Stimulated activated CD4-positive, alpha-beta T cell treated with anti-CD3 and anti-CD28 coated beads, TNF-alpha, amount 100 ng/mL, for 1 hour (primary cell): ENCODE measurements around the gene TYK2.
A peak's percentile ranks its signal among the peaks of the same experiment; 100 is the strongest.
"Not testable (repeated sequence)": the region's sequence is repeated elsewhere in the genome, so short reads cannot be mapped to it uniquely, and the experiment has no call there.

ENCODE experiments used
- DNase-seq, 3 donors: peaks; one replicate each; pipeline ENCODE4 v3.0.0-alpha.2; 2020; ENCODE audit warnings: low read depth in 3 of 3, low spot score in 1 of 3

The TYK2 gene

GRCh38 chr19:10408511-10409283, 28.3 kb upstream of the TYK2 start:
- no peak for DNase-seq

DNA sequence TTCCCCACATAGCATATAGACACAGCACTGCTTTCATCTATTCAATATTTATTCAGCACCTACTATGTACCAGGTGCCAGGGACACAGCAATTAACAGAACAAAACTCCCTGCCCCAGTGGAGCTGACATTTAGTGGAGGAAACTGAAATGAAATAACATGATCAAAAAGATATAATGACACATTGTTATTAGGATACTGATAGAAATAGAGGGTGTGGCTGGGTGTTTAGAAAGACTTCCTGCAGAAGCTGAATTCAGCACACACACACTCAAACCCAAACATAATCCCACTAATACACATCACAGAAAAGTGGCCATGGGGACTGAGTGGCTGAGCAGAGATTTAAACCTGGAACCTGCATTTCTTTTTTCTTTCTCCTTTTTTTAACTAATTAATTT, 26.7 kb upstream of the TYK2 start:
- DNase-seq: no peak

GRCh38 chr19:10406191-10406590, 25.8 kb upstream of the TYK2 start:
- DNase-seq: no peak

GRCh38 chr19:10404888-10405820, 24.8 kb upstream of the TYK2 start:
- DNase-seq: no peak

DNA sequence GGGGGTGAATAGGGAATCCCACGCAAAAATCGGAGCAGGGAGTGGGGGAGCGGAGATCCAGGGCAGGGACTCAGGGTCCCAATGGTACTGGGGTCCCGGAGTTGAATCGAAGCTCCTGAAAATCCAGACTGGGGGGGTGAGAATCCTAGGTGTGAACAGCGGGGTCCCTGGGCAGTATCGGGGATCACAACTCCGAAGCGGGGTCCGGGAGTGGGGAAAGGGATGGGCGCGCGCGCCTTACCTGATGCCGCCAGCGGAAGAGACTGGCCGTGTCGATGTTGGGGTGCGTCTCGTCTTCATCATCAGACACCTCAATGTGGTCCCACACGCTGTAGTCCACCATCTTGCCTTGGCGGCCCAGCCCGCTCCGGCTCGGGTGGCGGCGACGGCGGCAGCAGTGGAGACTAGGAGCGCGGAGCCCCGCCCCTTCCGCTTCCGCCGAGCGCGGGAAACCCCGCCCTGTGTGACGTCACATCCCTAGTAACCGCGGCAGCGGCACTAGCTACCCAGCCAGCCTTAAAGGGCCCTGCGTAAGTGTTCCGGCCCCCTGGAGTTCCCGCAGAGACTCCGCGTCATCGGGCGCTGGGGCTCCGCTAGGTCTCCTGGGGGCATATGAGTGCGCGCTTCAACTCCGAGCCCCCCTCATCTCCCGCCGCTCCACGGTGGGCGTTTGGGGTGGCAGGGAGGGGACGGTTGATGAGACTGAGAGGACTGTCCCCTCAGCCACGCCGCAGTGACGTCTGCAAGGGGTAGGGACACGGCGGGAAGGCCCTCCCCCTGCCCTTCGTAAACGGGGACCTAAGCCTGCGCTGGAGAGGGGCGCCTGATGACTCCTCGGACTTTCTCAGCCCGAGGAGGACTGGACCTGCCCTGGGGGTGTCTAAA, 23.0 kb upstream of the TYK2 start, which contains the start of gene CDC37:
Gene CDC37 (minus strand): TSS at position 406 of the 885 bp plus-strand sequence. CDS start 63 bp downstream, at position 343.
- peak; percentile 90 to 98 (median 94) for DNase-seq

- DNase-seq: no peak
Measured at GRCh38 chr19:10402441-10403038, 22.2 kb upstream of the TYK2 start.

DNA sequence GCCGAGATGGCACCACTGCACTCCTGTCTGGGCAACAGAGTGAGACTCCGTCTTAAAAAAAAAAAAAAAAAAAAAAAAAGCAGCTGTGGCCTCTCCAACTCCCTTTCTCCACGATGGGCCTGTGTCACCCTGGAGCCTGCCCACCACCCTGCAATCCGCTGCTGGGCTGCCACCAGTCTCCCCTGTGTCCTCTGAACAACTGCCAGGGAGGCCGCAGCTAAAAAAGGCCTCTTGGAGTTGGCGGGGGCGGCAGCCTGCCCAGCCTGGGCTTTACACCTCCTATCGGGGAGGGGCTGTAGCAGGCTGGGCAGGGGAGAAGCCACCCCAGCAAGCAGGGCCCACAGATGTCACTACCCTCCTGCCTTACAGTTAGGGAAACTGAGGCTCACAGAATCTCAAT, 19.5 kb upstream of the TYK2 start:
- DNase-seq: no peak

DNA sequence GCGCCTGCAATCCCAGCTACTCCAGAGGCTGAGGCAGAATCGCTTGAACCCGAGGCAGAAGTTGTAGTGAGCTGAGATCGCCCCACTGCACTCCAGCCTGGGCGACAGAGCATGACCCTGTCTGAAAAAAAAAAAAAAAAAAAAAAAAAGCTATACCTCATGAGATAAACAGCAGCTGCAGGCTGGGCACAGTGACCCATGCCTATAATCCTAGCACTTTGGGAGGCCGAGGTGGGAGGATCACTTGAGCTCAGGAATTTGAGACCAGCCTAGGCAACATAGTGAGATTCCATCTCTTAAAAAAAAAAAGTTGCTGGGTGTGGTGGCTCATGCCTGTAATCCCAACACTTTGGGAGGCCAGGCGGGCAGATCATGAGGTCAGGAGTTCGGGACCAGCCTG, 19.0 kb upstream of the TYK2 start:
- not testable (repeated sequence) for DNase-seq

DNA sequence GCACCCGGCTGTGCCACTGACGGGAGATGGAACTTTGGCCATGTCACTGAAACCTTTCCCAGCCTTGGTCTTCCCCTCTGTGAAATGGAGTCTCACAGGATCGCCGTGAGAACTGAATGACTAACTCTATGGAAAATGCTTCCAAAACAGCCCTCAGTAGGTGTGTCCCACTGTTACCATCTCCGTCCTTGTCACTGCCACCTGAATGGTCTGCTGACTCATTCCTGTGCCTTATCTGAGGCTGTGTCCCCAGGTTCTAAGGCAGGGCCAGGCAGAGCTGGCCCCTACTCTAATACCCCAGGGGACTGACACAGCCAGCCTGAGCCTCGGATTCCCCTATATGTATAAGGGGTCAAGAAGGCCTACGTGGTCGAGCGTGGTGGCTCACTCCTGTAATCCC, 18.4 kb upstream of the TYK2 start:
- no peak for DNase-seq

DNA sequence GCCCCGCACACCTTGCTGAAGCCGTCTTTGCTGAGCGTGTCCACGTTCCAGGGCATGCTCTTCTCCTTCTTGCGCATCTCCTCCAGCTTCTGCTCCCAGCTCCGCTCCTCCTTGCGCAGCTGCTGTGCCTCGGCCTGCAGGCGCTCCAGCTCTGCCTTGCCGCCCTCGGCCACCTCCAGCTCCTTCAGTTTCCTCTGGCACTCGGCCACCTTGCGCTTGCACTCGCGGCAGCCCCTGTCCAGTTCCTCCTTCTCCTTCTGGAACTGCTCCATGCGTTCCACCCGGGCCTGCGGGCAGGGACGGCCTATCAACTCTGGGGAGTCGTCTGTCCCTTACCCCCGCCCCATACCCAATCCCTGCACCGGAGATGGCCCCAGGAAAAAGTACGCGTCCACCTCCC, 15.5 kb upstream of the TYK2 start:
- no peak for DNase-seq

GRCh38 chr19:10395436-10395835, 15.1 kb upstream of the TYK2 start:
- DNase-seq: no peak

DNA sequence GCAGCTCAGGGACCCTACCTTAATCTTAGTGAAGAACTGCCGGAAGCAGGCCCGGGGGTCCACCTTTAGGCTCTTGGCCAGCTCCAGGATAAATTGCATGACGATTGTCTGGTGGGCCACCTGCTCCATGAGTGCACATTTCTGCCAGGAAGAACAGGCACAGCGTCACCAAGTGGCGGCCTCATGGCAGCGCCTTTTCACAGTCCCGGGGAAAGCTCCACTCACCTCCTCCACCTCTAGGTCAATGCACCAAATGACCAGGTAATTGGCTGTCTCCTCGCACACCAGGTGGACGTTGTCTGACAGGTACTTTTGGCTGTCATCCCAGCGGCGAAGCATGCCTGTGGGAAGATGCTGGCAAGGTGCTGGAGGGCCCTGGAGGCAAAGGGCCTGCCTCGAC, 14.6 kb upstream of the TYK2 start:
- no peak for DNase-seq

DNA sequence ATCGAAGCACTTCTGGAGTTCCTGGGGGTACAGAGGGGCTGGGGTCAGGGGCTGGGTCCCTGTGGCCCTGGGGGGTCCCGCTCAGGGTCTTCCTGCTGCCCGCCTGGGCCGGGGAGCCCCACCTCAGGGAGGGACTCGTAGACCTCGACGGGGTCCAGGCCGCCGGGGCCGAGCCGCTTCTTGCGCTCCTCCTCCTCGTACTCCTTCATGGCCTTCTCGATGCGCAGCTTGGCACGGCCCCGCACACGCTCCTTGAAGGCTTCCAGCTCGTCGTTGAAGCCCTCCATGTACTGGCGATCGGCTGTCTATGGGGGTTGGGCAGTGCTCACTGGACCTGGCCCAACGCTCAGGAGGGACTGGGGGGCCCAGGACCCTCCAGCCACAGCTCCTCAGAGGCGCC, 12.8 kb upstream of the TYK2 start:
- no peak for DNase-seq

GRCh38 chr19:10392120-10392519, 11.7 kb upstream of the TYK2 start:
- no peak for DNase-seq

DNA sequence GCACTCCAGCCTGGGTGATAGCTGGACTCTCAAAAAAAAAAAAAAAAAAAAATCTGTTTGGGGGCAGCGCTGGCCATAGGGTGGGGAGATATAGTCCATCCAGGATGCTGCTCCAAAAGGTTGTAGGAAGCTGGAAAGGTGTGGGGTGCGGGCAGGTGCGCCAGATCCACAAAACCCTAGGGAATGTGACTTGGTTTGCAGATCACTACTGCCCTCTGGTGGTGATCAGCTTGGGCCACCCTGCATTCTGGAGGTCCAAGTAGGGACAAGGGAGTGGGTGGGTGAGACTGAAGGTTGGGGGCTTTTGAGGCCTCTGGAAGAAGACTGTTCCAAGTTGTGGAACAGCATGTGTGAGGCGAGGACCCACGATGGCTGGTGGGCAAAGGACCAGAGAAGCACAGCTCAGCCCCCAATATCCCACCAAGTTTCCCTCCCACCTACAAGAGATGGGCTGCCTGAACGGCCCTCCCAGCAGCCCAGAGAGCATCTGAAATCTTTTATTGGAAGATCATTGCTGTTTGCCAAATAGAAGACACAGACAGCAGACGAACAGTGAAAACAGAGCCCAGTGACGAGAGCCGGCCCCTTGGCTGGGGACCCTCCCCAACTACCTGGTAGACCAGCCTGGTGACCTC, 10.4 kb upstream of the TYK2 start:
- peak in 1 of 3 donors; percentile 44 for DNase-seq

- DNase-seq: no peak
Measured at GRCh38 chr19:10389863-10390262, 9.5 kb upstream of the TYK2 start.

GRCh38 chr19:10388957-10389356, 8.6 kb upstream of the TYK2 start:
- DNase-seq: peak; percentile 61 to 82 (median 72)

- no peak for DNase-seq
Measured at GRCh38 chr19:10384580-10384979, 4.2 kb upstream of the TYK2 start.

DNA sequence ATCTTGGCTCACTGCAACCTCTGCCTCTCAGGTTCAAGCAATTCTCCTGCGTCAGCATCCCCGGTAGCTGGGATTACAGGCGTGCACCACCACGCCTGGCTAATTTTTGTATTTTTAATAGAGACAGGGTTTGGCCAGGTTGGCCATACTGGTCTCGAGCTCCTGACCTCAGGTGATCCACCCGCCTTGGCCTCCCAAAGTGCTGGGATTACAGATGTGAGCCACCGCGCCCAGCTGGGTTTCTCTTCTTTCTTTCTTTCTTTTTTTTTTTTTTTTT, 2.8 kb upstream of the TYK2 start:
- DNase-seq: not testable (repeated sequence)

DNA sequence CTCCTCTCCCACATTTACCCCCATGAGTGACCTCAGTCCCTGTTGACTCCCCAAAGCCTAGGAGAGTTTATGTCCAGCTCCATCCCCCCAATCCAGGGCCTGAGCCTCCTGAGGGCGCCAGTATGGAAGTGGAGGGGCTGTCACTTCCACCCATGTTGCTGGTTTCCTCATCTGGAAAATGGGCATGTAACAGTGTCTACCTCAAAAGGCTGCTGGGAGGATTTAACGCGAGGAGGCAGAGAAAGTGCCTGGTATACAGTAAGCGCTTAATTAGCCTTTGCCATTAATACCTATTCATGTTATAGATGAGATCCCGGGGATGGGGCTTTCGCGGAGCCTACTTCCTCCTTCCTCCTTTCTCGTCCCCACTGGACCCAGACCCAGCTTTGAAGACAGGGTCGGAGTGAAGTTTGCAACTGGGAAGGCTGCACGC, 476 bp downstream of the TYK2 start:
- DNase-seq: no peak
